Activated CD4-positive, alpha-beta T cell treated with anti-CD3 and anti-CD28 coated beads, Interleukin-2, amount 10 ng/mL, durations not matched to agents 24 days and 14 days (primary cell): ENCODE measurements around the gene EYA2. TPM values are rescaled to one million over a fixed set of nuclear protein-coding genes. Genes with fewer than 3 reads are reported as not detected.

Experiments
- DNase-seq: peaks from one replicate; pipeline ENCODE4 v3.0.0; 2022
- H3K27ac Mint-ChIP-seq: one replicate; pipeline ENCODE4 v1.8.0; 2022; ENCODE audit warnings: mild to moderate bottlenecking, mixed read lengths
- H3K27me3 Mint-ChIP-seq: one replicate; pipeline ENCODE4 v1.8.0; 2022; ENCODE audit warnings: mixed read lengths
- H3K36me3 Mint-ChIP-seq: one replicate; pipeline ENCODE4 v1.8.0; 2022; ENCODE audit warnings: low read depth, mild to moderate bottlenecking, mixed read lengths
- H3K4me1 Mint-ChIP-seq: one replicate; pipeline ENCODE4 v1.8.0; 2021; ENCODE audit warnings: mixed read lengths
- H3K4me3 Mint-ChIP-seq: one replicate; pipeline ENCODE4 v1.8.0; 2022; ENCODE audit warnings: mild to moderate bottlenecking, moderate library complexity, mixed read lengths
- H3K9me3 Mint-ChIP-seq: one replicate; pipeline ENCODE4 v1.8.0; 2021; ENCODE audit warnings: mixed read lengths
- intact Hi-C: fragments of 100-400 bp; cut with micrococcal nuclease; formaldehyde crosslinking; loops from one replicate; pipeline ENCODE4 v1.15.1; 2023
- total RNA-seq: library from RNA; stranded (reverse); gene quantifications from 2 replicates; pipeline ENCODE4 v1.2.3, GENCODE V29; 2022

Gene EYA2
- total RNA-seq, 1 donor from 2014 or later = not detected

DNA sequence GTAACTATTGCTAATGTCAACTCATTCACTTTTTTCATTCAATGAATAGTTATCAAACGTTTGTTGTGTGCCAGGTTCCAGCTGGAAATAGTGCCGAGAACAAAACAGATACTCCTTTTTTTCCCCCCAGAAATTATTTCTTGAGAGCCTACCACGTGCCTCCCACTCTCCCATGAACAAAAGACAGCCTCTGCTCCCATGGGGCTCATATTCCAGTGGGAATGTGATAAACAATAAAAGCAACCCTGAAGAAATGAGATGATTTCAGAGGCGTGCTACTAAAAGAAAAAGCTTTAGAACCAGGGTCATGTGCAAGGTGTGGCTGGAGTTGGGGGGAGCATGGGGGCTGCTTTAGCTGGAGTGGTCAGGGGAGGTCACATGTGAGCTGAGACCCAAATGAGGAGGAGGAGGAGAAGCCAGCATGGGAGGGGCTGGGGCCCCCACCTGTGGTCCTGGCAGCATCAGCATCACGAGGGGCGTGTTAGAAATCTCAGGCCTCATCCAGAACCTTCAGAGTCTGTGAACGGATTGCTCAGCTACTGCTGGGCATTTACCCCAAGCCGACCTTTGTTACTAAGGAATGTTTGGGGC lies 157.4 kb downstream of the EYA2 start:
- peaks cover 5% of the 10 kb centered on the region for H3K27me3 Mint-ChIP-seq
- H3K4me3 Mint-ChIP-seq = no peak overlapping the region
- no peak overlapping the region for H3K27ac Mint-ChIP-seq
- intact Hi-C loops = no loop called here
- no peaks in the 10 kb centered on the region for H3K9me3 Mint-ChIP-seq
- no peaks in the 10 kb centered on the region for H3K36me3 Mint-ChIP-seq
- no peaks in the 10 kb centered on the region for H3K4me1 Mint-ChIP-seq
- DNase-seq = no peak

DNA sequence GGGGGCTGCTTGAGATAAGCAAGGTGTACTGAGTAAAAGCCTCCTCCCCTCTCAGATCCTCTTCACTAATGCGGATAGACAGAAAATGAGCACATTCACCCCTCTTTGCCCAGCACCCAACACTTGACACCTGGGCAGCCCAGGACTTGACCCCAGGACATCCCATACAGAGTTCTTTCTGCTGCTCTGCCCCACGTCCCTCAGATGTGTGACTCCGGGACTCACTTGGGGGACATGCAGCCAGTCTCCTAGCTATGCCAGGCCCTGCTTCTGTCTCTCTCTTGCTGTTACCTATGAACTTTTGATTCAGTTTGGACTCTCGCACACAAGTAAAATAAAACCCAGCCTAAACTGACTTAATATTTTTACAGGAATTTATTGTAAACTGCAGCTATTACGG lies 159.9 kb downstream of the EYA2 start:
- intact Hi-C loops = no loop called here
- no peak overlapping the region for H3K27ac Mint-ChIP-seq

DNA sequence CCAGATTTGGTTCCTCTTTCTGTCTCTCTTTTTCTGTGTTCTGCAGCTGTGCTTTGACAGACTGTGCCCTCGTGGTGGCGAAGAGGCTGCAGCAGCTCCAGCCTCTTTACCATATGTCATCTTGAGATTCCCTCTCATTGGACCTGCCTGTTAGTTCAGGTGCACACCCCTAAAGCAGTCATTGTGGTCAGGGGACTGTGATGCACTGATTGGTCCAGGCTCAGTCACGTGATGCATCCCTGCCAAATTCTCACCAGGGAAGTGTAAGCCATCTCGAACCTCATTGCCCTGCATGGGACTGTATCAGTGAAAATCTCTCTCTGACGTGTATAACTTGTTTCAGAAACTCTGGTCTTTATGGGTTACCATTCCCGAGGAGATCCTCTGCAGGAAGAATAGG lies 160.3 kb downstream of the EYA2 start:
- no peak for DNase-seq
- intact Hi-C loops = no loop called here

More for the DNA sequence above, 159.9 kb downstream of the EYA2 start:
- Mint-ChIP-seq H3K4me1 (no peaks in the 10 kb centered on the region), H3K4me3 (no peak overlapping the region), H3K27me3 (peaks cover 5% of the 10 kb centered on the region), H3K36me3 (no peaks in the 10 kb centered on the region), H3K9me3 (no peaks in the 10 kb centered on the region)
- DNase-seq = no peak

DNA sequence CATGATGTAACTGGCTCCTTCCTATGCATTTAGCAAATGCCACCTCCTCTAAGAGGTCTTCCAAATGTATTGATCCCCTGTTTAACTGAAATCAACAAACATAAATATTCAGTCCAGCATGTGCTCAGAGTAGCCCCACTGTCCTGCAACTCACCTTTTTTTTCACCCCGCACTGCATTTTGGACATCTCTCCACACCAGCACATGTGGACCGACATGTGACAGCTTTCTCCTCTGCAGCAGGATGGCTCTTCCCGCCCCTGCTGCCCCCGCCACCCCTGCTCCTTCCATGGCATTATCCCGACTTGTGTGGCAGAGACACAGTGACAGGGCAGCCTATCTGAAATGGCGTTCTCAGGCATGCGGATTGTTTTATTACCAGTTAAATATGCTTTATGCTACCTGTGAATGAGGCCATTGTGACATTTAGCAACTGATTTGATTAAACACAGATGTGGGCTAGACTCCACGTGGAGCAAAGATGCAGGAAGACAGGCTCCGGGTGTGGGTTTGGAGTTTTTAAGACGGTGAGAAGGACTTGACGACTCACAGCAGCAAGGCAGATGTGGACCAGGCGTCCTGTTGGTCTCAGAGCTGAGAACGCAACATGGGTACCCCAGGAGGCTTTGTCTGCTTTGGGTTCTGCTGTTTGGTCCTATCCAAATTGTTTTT lies 161.2 kb downstream of the EYA2 start:
- peaks cover 3% of the 10 kb centered on the region for H3K27me3 Mint-ChIP-seq
- no peak overlapping the region for H3K4me3 Mint-ChIP-seq
- intact Hi-C loops = no loop called here
- no peaks in the 10 kb centered on the region for H3K4me1 Mint-ChIP-seq
- DNase-seq = no peak
- H3K9me3 Mint-ChIP-seq = no peaks in the 10 kb centered on the region
- no peaks in the 10 kb centered on the region for H3K36me3 Mint-ChIP-seq
- no peak overlapping the region for H3K27ac Mint-ChIP-seq

More for the DNA sequence above, 160.3 kb downstream of the EYA2 start:
- Mint-ChIP-seq H3K27ac (no peak overlapping the region), H3K36me3 (no peaks in the 10 kb centered on the region), H3K4me1 (no peaks in the 10 kb centered on the region), H3K9me3 (no peaks in the 10 kb centered on the region), H3K27me3 (peaks cover 3% of the 10 kb centered on the region), H3K4me3 (no peak overlapping the region)

GRCh38 chr20:47057661-47058060 lies 163.0 kb downstream of the EYA2 start:
- no peaks in the 10 kb centered on the region for H3K27me3 Mint-ChIP-seq
- H3K9me3 Mint-ChIP-seq = no peaks in the 10 kb centered on the region
- no peak for DNase-seq
- H3K4me3 Mint-ChIP-seq = no peak overlapping the region
- H3K27ac Mint-ChIP-seq = no peak overlapping the region
- H3K36me3 Mint-ChIP-seq = no peaks in the 10 kb centered on the region
- intact Hi-C loops = no loop called here
- H3K4me1 Mint-ChIP-seq = no peaks in the 10 kb centered on the region

- Mint-ChIP-seq H3K4me3 (no peak overlapping the region), H3K36me3 (no peaks in the 10 kb centered on the region), H3K9me3 (no peaks in the 10 kb centered on the region), H3K4me1 (no peaks in the 10 kb centered on the region), H3K27me3 (no peaks in the 10 kb centered on the region), H3K27ac (no peak overlapping the region)
- intact Hi-C loops = no loop called here
- no peak for DNase-seq
These were observed 163.6 kb downstream of the EYA2 start for GRCh38 chr20:47058236-47058635.

- H3K36me3 Mint-ChIP-seq = no peaks in the 10 kb centered on the region
- no peak overlapping the region for H3K27ac Mint-ChIP-seq
- H3K27me3 Mint-ChIP-seq = no peaks in the 10 kb centered on the region
- peaks cover 2% of the 10 kb centered on the region for H3K9me3 Mint-ChIP-seq
- no peak overlapping the region for H3K4me3 Mint-ChIP-seq
- no peak for DNase-seq
- no peaks in the 10 kb centered on the region for H3K4me1 Mint-ChIP-seq
- intact Hi-C loops = no loop called here
These were observed 164.9 kb downstream of the EYA2 start for GRCh38 chr20:47059536-47059935.

GRCh38 chr20:47061549-47061948 lies 166.9 kb downstream of the EYA2 start:
- no peak overlapping the region for H3K27ac Mint-ChIP-seq
- H3K4me3 Mint-ChIP-seq = no peak overlapping the region
- intact Hi-C loops = no loop called here
- H3K36me3 Mint-ChIP-seq = no peaks in the 10 kb centered on the region
- H3K27me3 Mint-ChIP-seq = no peaks in the 10 kb centered on the region
- H3K4me1 Mint-ChIP-seq = no peaks in the 10 kb centered on the region
- H3K9me3 Mint-ChIP-seq = peaks cover 7% of the 10 kb centered on the region
- DNase-seq = no peak

DNA sequence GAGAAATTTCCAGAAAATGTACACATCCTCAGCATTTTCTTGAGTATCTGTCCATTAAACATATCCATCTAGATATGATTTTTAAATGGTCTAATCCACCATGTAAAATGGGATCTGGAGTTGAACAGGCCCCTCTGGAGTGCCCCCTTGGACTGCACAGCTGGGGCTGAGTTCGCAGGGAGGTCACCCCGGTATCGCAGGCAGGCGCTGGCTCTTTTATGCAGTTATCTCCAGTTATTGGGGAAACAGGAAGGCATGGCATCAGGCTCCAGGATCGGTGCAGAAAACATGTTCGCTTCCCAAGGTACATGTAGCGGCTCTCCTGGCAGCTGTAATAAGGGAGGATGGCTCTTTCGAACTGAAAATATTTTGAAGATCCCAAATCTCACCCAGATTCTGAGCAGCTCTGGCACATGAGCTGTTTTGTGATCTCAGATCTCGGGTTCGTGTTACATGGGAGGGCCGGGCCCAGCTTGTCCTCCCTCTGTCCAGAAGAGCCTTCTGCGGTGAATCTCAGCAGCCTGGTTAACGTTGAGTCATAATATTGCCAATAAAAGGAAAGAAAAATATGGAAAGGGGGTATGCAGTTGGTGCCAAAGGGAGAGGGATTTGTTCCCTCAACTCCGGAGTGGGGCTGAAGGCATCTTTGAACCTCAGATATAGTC lies 167.7 kb downstream of the EYA2 start:
- peaks cover 11% of the 10 kb centered on the region for H3K9me3 Mint-ChIP-seq
- no peak overlapping the region for H3K27ac Mint-ChIP-seq
- intact Hi-C loops = no loop called here
- H3K4me1 Mint-ChIP-seq = no peaks in the 10 kb centered on the region
- H3K36me3 Mint-ChIP-seq = no peaks in the 10 kb centered on the region
- H3K27me3 Mint-ChIP-seq = no peaks in the 10 kb centered on the region
- no peak overlapping the region for H3K4me3 Mint-ChIP-seq
- no peak for DNase-seq

DNA sequence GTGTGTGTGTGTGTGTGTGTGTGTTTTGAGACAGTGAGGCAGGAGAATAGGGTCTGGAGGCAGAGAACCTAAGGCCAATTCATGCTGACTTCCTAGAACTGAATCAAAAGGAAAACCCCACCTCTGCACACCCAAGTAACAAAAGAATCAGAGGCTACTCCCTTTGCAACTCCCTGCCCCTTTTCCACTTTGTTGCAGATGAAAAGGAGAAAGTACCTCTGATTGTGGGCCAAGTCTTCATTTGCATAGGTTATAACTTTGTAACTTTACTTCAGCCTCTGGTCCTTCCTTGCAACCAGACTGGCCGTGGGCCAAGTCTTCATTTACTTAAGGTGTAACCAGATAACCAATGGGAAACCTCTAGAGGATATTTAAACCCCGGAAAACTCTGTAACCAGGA lies 168.8 kb downstream of the EYA2 start:
- H3K4me1 Mint-ChIP-seq = no peaks in the 10 kb centered on the region
- DNase-seq = no peak
- no peak overlapping the region for H3K4me3 Mint-ChIP-seq

DNA sequence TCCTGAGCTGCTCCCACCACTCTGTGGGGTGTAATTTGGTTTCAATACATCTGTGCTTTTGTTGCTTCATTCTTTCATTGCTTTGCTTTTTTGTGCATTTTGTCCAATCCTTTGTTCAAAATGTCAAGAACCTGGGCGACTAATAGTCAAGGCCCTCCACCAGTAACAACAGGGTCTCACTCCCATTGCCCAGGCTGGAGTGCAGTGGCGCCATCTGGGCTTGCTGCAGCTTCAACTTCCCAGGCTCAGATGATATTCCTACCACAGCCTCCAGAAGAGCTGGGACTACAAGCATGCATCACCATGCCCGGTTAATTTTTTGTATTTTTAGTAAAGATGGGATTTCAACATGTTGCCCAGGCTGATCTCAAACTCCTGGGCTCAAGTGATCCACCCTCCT lies 169.2 kb downstream of the EYA2 start:
- no peaks in the 10 kb centered on the region for H3K27me3 Mint-ChIP-seq
- peaks cover 17% of the 10 kb centered on the region for H3K9me3 Mint-ChIP-seq
- no peak for DNase-seq
- no peaks in the 10 kb centered on the region for H3K36me3 Mint-ChIP-seq
- no peak overlapping the region for H3K4me3 Mint-ChIP-seq
- H3K4me1 Mint-ChIP-seq = no peaks in the 10 kb centered on the region
- H3K27ac Mint-ChIP-seq = no peak overlapping the region
- intact Hi-C loops = no loop called here

More for the DNA sequence above, 168.8 kb downstream of the EYA2 start:
- H3K27me3 Mint-ChIP-seq = no peaks in the 10 kb centered on the region
- H3K27ac Mint-ChIP-seq = no peak overlapping the region
- no peaks in the 10 kb centered on the region for H3K36me3 Mint-ChIP-seq
- intact Hi-C loops = no loop called here
- peaks cover 15% of the 10 kb centered on the region for H3K9me3 Mint-ChIP-seq

- Mint-ChIP-seq H3K36me3 (no peaks in the 10 kb centered on the region), H3K9me3 (peaks cover 17% of the 10 kb centered on the region), H3K4me1 (no peaks in the 10 kb centered on the region), H3K27me3 (no peaks in the 10 kb centered on the region), H3K4me3 (no peak overlapping the region), H3K27ac (no peak overlapping the region)
- no peak for DNase-seq
- intact Hi-C loops = no loop called here
These were observed 172.0 kb downstream of the EYA2 start for GRCh38 chr20:47066484-47067270.

GRCh38 chr20:47067776-47068175 lies 173.1 kb downstream of the EYA2 start:
- no peak for DNase-seq
- no peaks in the 10 kb centered on the region for H3K36me3 Mint-ChIP-seq
- intact Hi-C loops = no loop called here
- H3K4me3 Mint-ChIP-seq = no peak overlapping the region
- H3K27ac Mint-ChIP-seq = no peak overlapping the region
- no peaks in the 10 kb centered on the region for H3K4me1 Mint-ChIP-seq
- peaks cover 17% of the 10 kb centered on the region for H3K9me3 Mint-ChIP-seq
- no peaks in the 10 kb centered on the region for H3K27me3 Mint-ChIP-seq

GRCh38 chr20:47070176-47070575 lies 175.5 kb downstream of the EYA2 start:
- no peak overlapping the region for H3K27ac Mint-ChIP-seq
- H3K9me3 Mint-ChIP-seq = peaks cover 15% of the 10 kb centered on the region
- no peak for DNase-seq
- H3K4me1 Mint-ChIP-seq = no peaks in the 10 kb centered on the region
- H3K27me3 Mint-ChIP-seq = no peaks in the 10 kb centered on the region
- intact Hi-C loops = no loop called here
- no peaks in the 10 kb centered on the region for H3K36me3 Mint-ChIP-seq
- no peak overlapping the region for H3K4me3 Mint-ChIP-seq
